ENCODE data around the gene SMOC2.

SMOC2 gene

DNA sequence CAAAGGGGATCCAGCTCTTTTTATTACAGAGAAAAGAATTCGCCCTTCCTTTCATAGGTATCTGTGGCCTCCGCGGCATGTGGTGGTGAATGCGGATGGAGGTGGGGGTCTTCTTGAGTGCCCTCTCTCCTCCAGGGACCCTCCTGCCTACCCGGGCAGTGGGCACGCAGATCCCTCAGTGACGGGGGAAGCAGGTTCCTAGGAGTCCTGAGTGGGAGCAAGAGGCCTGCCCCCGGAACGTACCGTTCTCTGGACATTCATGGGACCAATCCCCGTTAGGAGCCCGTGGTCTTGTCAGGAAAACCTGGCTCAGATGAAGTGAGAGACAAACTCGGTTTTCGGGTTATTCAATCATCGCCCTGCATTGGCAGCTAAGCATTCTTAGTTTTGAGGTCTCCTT lies 56.4 kb downstream of the SMOC2 start:
- Histone ChIP-seq H3K9me3 (ENCODE audit: control insufficient read depth, insufficient read depth, low read length) (no peaks in the 10 kb centered on the region), H3K36me3 (ENCODE audit: control insufficient read depth, insufficient read depth, low read length) (no peaks in the 10 kb centered on the region), H3K27me3 (ENCODE audit: control insufficient read depth, insufficient read depth, low read length) (no peaks in the 10 kb centered on the region), H3K9ac (ENCODE audit: low read depth, low read length) (no peak overlapping the region), H3K4me3 (ENCODE audit: low read depth, low read length) (no peak overlapping the region), H3K4me1 (ENCODE audit: control insufficient read depth, insufficient read depth, low read length) (no peaks in the 10 kb centered on the region)

DNA sequence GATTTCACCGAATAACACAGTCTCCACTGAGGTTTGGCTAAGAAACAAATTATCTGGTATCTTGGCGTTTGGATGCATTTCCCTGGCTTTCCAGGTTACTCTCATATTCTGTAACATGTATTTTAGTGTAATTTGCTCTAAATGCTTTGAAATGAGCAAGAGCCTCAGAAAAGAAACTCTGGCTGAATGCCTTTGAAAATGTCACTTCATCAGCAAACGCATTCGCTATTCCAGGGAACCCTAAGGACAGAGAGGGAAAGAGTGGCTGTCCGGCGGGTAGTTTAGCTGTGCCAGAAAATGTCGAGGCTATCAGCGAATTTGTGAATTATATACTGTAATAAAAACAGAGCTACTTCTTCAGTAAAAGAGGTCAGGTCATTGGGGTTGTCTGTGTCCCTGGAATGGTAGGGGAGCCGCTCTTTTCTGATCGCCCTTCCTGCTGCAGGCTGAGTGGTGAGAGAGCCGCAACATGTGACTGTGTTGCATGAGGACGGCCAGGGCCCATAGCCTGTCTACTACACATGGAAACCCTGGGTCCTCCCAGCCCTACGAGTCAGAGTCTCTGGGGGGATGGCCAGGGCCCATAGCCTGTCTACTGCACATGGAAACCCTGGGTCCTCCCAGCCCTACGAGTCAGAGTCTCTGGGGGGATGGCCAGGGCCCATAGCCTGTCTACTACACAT lies 57.3 kb downstream of the SMOC2 start:
- no peaks in the 10 kb centered on the region for H3K4me1 ChIP-seq (ENCODE audit: control insufficient read depth, insufficient read depth, low read length)
- no peak overlapping the region for H3K4me3 ChIP-seq (ENCODE audit: low read depth, low read length)
- H3K27me3 ChIP-seq (ENCODE audit: control insufficient read depth, insufficient read depth, low read length): no peaks in the 10 kb centered on the region
- H3K9ac ChIP-seq (ENCODE audit: low read depth, low read length): no peak overlapping the region
- H3K36me3 ChIP-seq (ENCODE audit: control insufficient read depth, insufficient read depth, low read length): no peaks in the 10 kb centered on the region
- H3K9me3 ChIP-seq (ENCODE audit: control insufficient read depth, insufficient read depth, low read length): no peaks in the 10 kb centered on the region

DNA sequence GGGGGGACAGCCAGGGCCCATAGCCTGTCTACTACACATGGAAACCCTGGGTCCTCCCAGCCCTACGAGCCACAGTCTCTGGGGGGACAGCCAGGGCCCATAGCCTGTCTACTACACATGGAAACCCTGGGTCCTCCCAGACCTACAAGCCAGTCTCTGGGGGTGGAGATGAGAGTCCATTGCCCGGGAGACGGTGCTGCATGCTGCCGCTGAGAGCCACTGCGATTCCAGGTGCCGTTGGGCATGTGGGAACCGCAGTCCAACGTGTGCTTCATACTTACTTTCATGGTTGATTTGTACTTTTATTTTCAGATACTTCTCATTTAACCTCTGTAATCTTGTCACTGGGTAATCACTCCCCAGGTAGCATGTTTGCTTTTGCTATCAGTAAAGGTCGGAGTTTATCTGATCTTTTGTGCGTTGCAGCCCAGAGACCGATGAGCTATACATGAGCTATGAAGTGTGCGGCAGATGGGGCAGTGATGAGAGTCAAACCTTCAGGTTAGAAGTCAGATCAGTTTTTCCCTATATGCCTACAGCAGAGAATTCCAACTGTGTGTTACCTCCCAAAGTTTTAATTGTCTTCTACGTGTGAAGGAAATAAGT lies 58.2 kb downstream of the SMOC2 start:
- Histone ChIP-seq H3K4me3 (ENCODE audit: low read depth, low read length) (no peak overlapping the region), H3K36me3 (ENCODE audit: control insufficient read depth, insufficient read depth, low read length) (no peaks in the 10 kb centered on the region), H3K27me3 (ENCODE audit: control insufficient read depth, insufficient read depth, low read length) (no peaks in the 10 kb centered on the region), H3K4me1 (ENCODE audit: control insufficient read depth, insufficient read depth, low read length) (no peaks in the 10 kb centered on the region), H3K9ac (ENCODE audit: low read depth, low read length) (no peak overlapping the region), H3K9me3 (ENCODE audit: control insufficient read depth, insufficient read depth, low read length) (no peaks in the 10 kb centered on the region)

DNA sequence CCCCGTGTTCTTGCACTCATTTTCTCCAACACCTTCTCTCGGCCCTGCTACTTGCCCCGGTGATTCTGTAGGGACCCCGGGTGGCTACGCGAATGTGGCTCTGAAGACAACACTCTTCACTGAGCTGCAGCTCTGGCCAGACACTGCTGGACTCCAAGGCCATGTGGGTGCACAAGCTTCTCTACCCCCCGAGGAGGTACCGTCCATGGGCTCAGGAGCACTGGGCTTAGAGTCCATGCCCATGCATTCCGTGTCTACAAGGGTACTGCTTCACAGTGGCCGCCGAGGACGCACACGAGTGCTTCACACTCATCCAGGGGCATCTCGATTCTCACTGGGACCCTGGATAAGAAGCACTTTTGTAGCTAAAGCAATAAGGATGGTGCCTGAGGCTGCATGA lies 59.5 kb downstream of the SMOC2 start:
- H3K9me3 ChIP-seq (ENCODE audit: control insufficient read depth, insufficient read depth, low read length): no peaks in the 10 kb centered on the region
- H3K9ac ChIP-seq (ENCODE audit: low read depth, low read length): no peak overlapping the region
- no peaks in the 10 kb centered on the region for H3K4me1 ChIP-seq (ENCODE audit: control insufficient read depth, insufficient read depth, low read length)
- no peaks in the 10 kb centered on the region for H3K36me3 ChIP-seq (ENCODE audit: control insufficient read depth, insufficient read depth, low read length)
- no peaks in the 10 kb centered on the region for H3K27me3 ChIP-seq (ENCODE audit: control insufficient read depth, insufficient read depth, low read length)
- no peak overlapping the region for H3K4me3 ChIP-seq (ENCODE audit: low read depth, low read length)

DNA sequence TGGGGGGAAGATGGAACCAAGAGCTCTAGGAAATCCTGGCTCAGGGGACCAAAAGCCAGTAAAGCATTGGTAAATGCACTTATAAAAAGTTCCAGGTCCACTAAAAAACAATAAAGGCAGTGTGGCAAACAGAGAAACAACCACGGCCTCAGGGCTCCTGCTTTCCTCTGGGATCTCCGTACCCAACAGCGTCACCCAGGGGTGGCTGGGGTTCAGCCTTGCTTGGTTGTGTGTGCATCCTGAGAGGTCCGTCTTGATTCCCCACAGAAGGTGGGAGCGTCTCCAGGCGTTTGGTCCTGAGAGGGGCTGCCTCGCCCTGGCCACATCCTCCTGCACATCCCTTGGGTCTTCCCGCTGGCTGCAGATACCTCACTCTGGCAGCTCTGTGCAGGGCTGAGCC lies 60.6 kb downstream of the SMOC2 start:
- Histone ChIP-seq H3K9me3 (ENCODE audit: control insufficient read depth, insufficient read depth, low read length) (no peaks in the 10 kb centered on the region), H3K9ac (ENCODE audit: low read depth, low read length) (no peak overlapping the region), H3K4me1 (ENCODE audit: control insufficient read depth, insufficient read depth, low read length) (no peaks in the 10 kb centered on the region), H3K27me3 (ENCODE audit: control insufficient read depth, insufficient read depth, low read length) (no peaks in the 10 kb centered on the region), H3K4me3 (ENCODE audit: low read depth, low read length) (no peak overlapping the region), H3K36me3 (ENCODE audit: control insufficient read depth, insufficient read depth, low read length) (no peaks in the 10 kb centered on the region)

DNA sequence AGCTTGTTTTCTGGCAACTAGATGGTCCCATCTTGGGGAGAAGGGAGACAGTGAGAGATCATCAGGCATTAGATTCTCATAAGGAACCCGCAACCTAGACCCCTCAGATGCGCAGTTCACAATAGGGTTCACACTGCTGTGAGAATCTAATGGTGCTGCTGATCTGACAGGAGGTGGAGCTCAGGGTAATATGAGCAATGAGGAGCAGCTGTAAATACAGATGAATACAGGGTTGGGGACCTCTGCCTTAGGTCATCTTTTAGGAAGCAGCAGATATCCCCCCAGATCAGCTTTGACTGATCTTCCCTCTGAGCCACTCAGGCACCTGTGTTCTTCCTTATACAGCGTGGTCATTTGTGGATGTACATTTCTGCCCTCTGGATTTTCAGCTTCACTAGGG lies 63.4 kb downstream of the SMOC2 start:
- H3K4me1 ChIP-seq (ENCODE audit: control insufficient read depth, insufficient read depth, low read length): no peaks in the 10 kb centered on the region
- no peak overlapping the region for H3K4me3 ChIP-seq (ENCODE audit: low read depth, low read length)

DNA sequence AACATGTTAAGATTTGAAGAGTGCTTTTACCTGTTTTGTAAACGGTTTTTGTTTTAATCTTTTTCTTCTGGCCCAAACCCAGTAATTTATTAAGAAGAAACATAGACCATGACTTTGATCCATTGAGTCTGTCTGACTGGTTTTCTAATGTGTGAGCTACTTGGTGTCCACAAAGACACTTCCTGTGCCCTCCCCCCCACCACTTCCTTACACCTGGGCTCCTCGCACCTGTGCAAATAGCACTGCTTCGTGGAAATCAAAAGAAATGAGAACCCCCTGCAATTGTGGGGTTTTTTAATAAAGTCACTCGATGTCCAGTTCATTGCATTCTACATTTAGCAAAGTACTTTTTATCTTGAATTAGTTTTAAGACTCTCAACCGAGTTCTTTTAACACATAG lies 65.5 kb downstream of the SMOC2 start:
- no peaks in the 10 kb centered on the region for H3K9me3 ChIP-seq (ENCODE audit: control insufficient read depth, insufficient read depth, low read length)
- no peaks in the 10 kb centered on the region for H3K27me3 ChIP-seq (ENCODE audit: control insufficient read depth, insufficient read depth, low read length)
- H3K36me3 ChIP-seq (ENCODE audit: control insufficient read depth, insufficient read depth, low read length): no peaks in the 10 kb centered on the region
- H3K4me1 ChIP-seq (ENCODE audit: control insufficient read depth, insufficient read depth, low read length): no peaks in the 10 kb centered on the region
- H3K9ac ChIP-seq (ENCODE audit: low read depth, low read length): no peak overlapping the region
- H3K4me3 ChIP-seq (ENCODE audit: low read depth, low read length): no peak overlapping the region

More for the DNA sequence above, 63.4 kb downstream of the SMOC2 start:
- H3K9me3 ChIP-seq (ENCODE audit: control insufficient read depth, insufficient read depth, low read length): no peaks in the 10 kb centered on the region
- no peaks in the 10 kb centered on the region for H3K27me3 ChIP-seq (ENCODE audit: control insufficient read depth, insufficient read depth, low read length)
- H3K36me3 ChIP-seq (ENCODE audit: control insufficient read depth, insufficient read depth, low read length): no peaks in the 10 kb centered on the region
- H3K9ac ChIP-seq (ENCODE audit: low read depth, low read length): no peak overlapping the region

DNA sequence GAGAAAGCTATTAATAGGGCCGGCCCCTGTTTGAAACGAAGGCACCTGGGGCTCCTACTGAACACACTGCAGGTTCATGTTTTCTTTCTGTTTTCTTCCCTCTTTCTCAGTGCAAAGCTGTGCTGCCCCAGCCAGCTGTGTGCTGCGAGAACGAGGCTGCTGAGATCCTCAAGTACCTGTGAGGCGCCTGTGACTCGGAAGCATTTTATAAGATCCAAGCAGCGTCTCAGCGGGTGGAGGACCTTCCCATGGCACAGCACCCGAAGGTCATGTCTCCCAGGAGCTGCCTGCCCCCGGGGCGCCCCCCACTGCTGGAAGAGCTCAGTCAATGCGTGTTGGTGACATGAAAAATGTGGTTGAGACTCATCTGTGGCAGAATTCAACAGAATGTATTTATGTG lies 66.3 kb downstream of the SMOC2 start:
- H3K27me3 ChIP-seq (ENCODE audit: control insufficient read depth, insufficient read depth, low read length): no peaks in the 10 kb centered on the region
- H3K4me1 ChIP-seq (ENCODE audit: control insufficient read depth, insufficient read depth, low read length): no peaks in the 10 kb centered on the region
- H3K4me3 ChIP-seq (ENCODE audit: low read depth, low read length): no peak overlapping the region
- no peak overlapping the region for H3K9ac ChIP-seq (ENCODE audit: low read depth, low read length)
- H3K36me3 ChIP-seq (ENCODE audit: control insufficient read depth, insufficient read depth, low read length): no peaks in the 10 kb centered on the region
- H3K9me3 ChIP-seq (ENCODE audit: control insufficient read depth, insufficient read depth, low read length): no peaks in the 10 kb centered on the region

DNA sequence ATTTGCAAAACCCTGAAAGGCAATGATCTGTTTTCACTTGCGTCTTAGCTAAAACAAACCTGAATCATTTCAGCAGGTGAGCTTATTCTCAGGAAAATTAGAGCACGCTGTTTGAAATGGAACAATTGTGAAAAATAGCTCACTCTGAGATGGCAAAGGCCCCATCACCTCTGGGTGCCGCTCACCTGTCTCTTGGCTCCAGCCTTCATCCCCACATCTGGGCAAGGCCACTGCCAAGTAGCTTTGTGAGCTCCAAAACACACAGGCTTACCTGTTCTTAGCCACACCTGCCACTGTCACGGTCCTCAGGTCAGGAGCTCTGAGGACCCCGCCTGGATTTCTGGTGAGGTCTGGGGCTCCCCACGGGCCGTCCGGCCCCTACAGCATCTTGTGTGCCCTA lies 66.7 kb downstream of the SMOC2 start:
- no peaks in the 10 kb centered on the region for H3K27me3 ChIP-seq (ENCODE audit: control insufficient read depth, insufficient read depth, low read length)

DNA sequence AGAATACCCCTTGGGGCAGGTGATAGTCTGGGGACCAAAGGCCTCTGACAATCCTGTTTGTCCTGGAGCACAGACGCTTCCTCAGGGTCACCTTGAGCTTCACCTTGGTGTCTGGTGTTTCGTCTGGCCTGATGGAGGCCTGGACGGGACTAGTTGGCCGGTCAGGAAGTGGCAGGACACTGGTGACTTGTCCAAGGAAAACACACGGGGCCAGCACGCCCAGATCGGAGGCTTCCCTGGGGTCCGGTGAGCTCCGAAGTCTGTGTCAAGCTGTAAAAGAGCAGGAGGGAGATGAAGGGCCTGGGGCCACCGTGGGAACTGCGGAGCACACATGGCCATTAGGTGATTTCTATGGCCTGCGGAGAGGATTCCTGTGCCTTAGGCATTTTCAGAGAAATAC lies 67.9 kb downstream of the SMOC2 start:
- no peak overlapping the region for H3K4me3 ChIP-seq (ENCODE audit: low read depth, low read length)
- no peaks in the 10 kb centered on the region for H3K27me3 ChIP-seq (ENCODE audit: control insufficient read depth, insufficient read depth, low read length)
- no peaks in the 10 kb centered on the region for H3K4me1 ChIP-seq (ENCODE audit: control insufficient read depth, insufficient read depth, low read length)
- H3K9ac ChIP-seq (ENCODE audit: low read depth, low read length): no peak overlapping the region
- no peaks in the 10 kb centered on the region for H3K9me3 ChIP-seq (ENCODE audit: control insufficient read depth, insufficient read depth, low read length)
- no peaks in the 10 kb centered on the region for H3K36me3 ChIP-seq (ENCODE audit: control insufficient read depth, insufficient read depth, low read length)

More for the DNA sequence above, 66.7 kb downstream of the SMOC2 start:
- no peak overlapping the region for H3K9ac ChIP-seq (ENCODE audit: low read depth, low read length)
- no peak overlapping the region for H3K4me3 ChIP-seq (ENCODE audit: low read depth, low read length)
- no peaks in the 10 kb centered on the region for H3K4me1 ChIP-seq (ENCODE audit: control insufficient read depth, insufficient read depth, low read length)
- H3K9me3 ChIP-seq (ENCODE audit: control insufficient read depth, insufficient read depth, low read length): no peaks in the 10 kb centered on the region
- H3K36me3 ChIP-seq (ENCODE audit: control insufficient read depth, insufficient read depth, low read length): no peaks in the 10 kb centered on the region

DNA sequence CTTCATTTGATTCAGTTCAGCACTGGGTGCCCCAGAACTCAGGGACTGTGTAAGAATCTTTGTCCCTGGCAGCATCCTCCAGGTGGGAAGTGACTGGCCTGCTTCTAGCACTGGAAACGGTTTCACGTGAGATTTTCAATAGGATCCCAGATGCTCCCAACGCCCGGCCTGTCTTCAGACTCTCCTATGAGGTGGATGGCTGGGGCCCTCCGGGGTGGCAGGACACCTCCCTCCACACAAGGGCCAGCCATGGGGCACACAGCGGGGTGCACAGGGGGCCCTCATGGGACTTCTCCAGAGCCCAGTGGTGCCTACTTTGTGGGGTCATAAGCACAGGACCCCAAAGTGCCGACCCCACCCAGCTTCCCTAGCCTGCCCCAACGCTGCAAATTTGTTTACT lies 72.8 kb downstream of the SMOC2 start:
- no peaks in the 10 kb centered on the region for H3K9me3 ChIP-seq (ENCODE audit: control insufficient read depth, insufficient read depth, low read length)
- no peaks in the 10 kb centered on the region for H3K4me1 ChIP-seq (ENCODE audit: control insufficient read depth, insufficient read depth, low read length)
- no peak overlapping the region for H3K9ac ChIP-seq (ENCODE audit: low read depth, low read length)
- no peak overlapping the region for H3K4me3 ChIP-seq (ENCODE audit: low read depth, low read length)
- H3K36me3 ChIP-seq (ENCODE audit: control insufficient read depth, insufficient read depth, low read length): no peaks in the 10 kb centered on the region
- H3K27me3 ChIP-seq (ENCODE audit: control insufficient read depth, insufficient read depth, low read length): no peaks in the 10 kb centered on the region

DNA sequence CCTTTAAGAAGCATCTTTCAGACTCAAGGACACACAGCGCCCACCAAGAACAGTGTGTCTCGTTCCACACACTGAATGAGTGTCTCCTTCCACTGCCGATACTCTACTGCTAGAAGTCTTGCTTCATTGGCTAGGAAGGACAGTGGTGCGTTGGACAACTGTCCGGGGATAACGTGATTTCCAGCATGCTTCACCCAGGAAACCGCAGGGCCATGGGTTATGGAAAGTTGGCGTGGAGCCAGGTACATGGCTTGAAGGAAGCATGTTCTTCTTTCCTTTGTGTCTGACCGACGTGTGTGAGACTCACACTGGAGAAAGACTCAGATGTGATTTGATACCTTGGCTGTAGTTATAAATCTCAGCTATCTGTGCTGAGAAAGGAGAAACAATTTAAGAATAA lies 73.2 kb downstream of the SMOC2 start:
- Histone ChIP-seq H3K9ac (ENCODE audit: low read depth, low read length) (no peak overlapping the region), H3K36me3 (ENCODE audit: control insufficient read depth, insufficient read depth, low read length) (no peaks in the 10 kb centered on the region), H3K4me1 (ENCODE audit: control insufficient read depth, insufficient read depth, low read length) (no peaks in the 10 kb centered on the region), H3K9me3 (ENCODE audit: control insufficient read depth, insufficient read depth, low read length) (no peaks in the 10 kb centered on the region), H3K27me3 (ENCODE audit: control insufficient read depth, insufficient read depth, low read length) (no peaks in the 10 kb centered on the region), H3K4me3 (ENCODE audit: low read depth, low read length) (no peak overlapping the region)

All from iPS-15b (cell line).